Central memory CD4-positive, alpha-beta T cell (primary cell): ENCODE results near the gene BCAN.
A peak's percentile ranks its signal among the peaks of the same experiment; 100 is the strongest.

Experiments used
- DNase-seq: peaks from one replicate; pipeline ENCODE4 v3.0.0; 2022

BCAN gene

GRCh38 chr1:156644146-156644545 lies 2.2 kb downstream of the BCAN start:
- no peak for DNase-seq

GRCh38 chr1:156644640-156645039 lies 2.7 kb downstream of the BCAN start:
- no peak for DNase-seq

- no peak for DNase-seq
These were observed 3.1 kb downstream of the BCAN start for GRCh38 chr1:156645056-156645455.

GRCh38 chr1:156645666-156646065 lies 3.7 kb downstream of the BCAN start:
- DNase-seq: no peak

- DNase-seq: no peak
These were observed 4.9 kb downstream of the BCAN start for GRCh38 chr1:156646738-156647211.

- DNase-seq: no peak
These were observed 5.4 kb downstream of the BCAN start for GRCh38 chr1:156647351-156647750.

GRCh38 chr1:156648496-156648895 lies 6.6 kb downstream of the BCAN start:
- no peak for DNase-seq

GRCh38 chr1:156648951-156649350 lies 7.0 kb downstream of the BCAN start:
- no peak for DNase-seq

GRCh38 chr1:156652131-156652991 lies 10.4 kb downstream of the BCAN start:
- DNase-seq: no peak

GRCh38 chr1:156652992-156653355 lies 11.1 kb downstream of the BCAN start:
- DNase-seq: no peak

- no peak for DNase-seq
These were observed 12.8 kb downstream of the BCAN start for GRCh38 chr1:156654700-156655099.

GRCh38 chr1:156655151-156655903 lies 13.4 kb downstream of the BCAN start:
- no peak for DNase-seq

GRCh38 chr1:156655904-156656516 lies 14.1 kb downstream of the BCAN start:
- no peak for DNase-seq

- DNase-seq: peak; percentile 64
These were observed 15.2 kb downstream of the BCAN start for GRCh38 chr1:156656806-156657740.

GRCh38 chr1:156657741-156658319 lies 15.9 kb downstream of the BCAN start:
- DNase-seq: no peak

- DNase-seq: no peak
These were observed 16.6 kb downstream of the BCAN start for GRCh38 chr1:156658496-156658895.

- no peak for DNase-seq
These were observed 17.1 kb downstream of the BCAN start for GRCh38 chr1:156658945-156659574.

GRCh38 chr1:156659661-156659987 lies 17.7 kb downstream of the BCAN start:
- DNase-seq: no peak

- DNase-seq: peak; percentile 85
These were observed 18.3 kb downstream of the BCAN start for GRCh38 chr1:156659988-156660751.

- DNase-seq: no peak
These were observed 18.8 kb downstream of the BCAN start for GRCh38 chr1:156660752-156661112.
